Endodermal cell (in vitro differentiated cells): ENCODE measurements around the gene RNF111. TPM values are rescaled to one million over a fixed set of nuclear protein-coding genes. Genes with fewer than 3 reads are reported as not detected.

Experiments
- DNase-seq: peaks from one replicate; pipeline ENCODE4 v3.0.0-alpha.2; 2017
- H3K27ac ChIP-seq: 2 replicates; pipeline ENCODE4 v1.5.1; 2013; ENCODE audit warnings: mild to moderate bottlenecking, low read depth, low read length, moderate library complexity
- H3K27me3 ChIP-seq: 2 replicates; pipeline ENCODE4 v1.6.1; 2013; ENCODE audit warnings: mild to moderate bottlenecking, low read length, moderate library complexity; ENCODE audit not compliant: insufficient read depth, control insufficient read depth, poor library complexity, severe bottlenecking
- H3K36me3 ChIP-seq: 2 replicates; pipeline ENCODE4 v1.7.0; 2013; ENCODE audit warnings: mild to moderate bottlenecking, low read length, moderate library complexity; ENCODE audit not compliant: control insufficient read depth, insufficient read depth
- H3K4me1 ChIP-seq: one replicate; pipeline ENCODE4 v1.7.0; 2013; ENCODE audit warnings: low read length; ENCODE audit not compliant: control insufficient read depth, insufficient read depth
- H3K4me3 ChIP-seq: 2 replicates; pipeline ENCODE4 v1.5.1; 2013; ENCODE audit warnings: mild to moderate bottlenecking, low read length, moderate library complexity
- H3K9ac ChIP-seq: 2 replicates; pipeline ENCODE4 v1.6.1; 2013; ENCODE audit warnings: mild to moderate bottlenecking, low read length, moderate library complexity; ENCODE audit not compliant: poor library complexity, severe bottlenecking; ENCODE audit errors: extremely low read depth
- H3K9me3 ChIP-seq: 2 replicates; pipeline ENCODE4 v1.6.1; 2013; ENCODE audit warnings: mild to moderate bottlenecking, low read length, moderate library complexity; ENCODE audit not compliant: control insufficient read depth
- H3K27ac Mint-ChIP-seq: 2 replicates; pipeline ENCODE4 v1.8.0; 2020; ENCODE audit warnings: mixed read lengths
- H3K27me3 Mint-ChIP-seq: 2 replicates; pipeline ENCODE4 v1.8.0; 2021; ENCODE audit warnings: mild to moderate bottlenecking, mixed read lengths; ENCODE audit not compliant: insufficient read depth
- H3K36me3 Mint-ChIP-seq: 2 replicates; pipeline ENCODE4 v1.8.0; 2020; ENCODE audit warnings: low read depth, mixed read lengths
- H3K4me1 Mint-ChIP-seq: 2 replicates; pipeline ENCODE4 v1.8.0; 2020; ENCODE audit warnings: mixed read lengths
- H3K4me3 Mint-ChIP-seq: 2 replicates; pipeline ENCODE4 v1.8.0; 2020; ENCODE audit warnings: mild to moderate bottlenecking, moderate library complexity, mixed read lengths
- H3K9me3 Mint-ChIP-seq: 2 replicates; pipeline ENCODE4 v1.8.0; 2020; ENCODE audit warnings: mild to moderate bottlenecking, mixed read lengths
- WGBS, 2 experiments: methylation state at CpG; one replicate each; pipeline versions ENCODE4 v1.1.5 to v1.1.7; 2013; ENCODE audit warnings: missing lambda C conversion rate in 2 of 2, mixed read lengths in 1 of 2; ENCODE audit not compliant: insufficient coverage in 1 of 2, insufficient read length in 1 of 2; 5-methylcytosine and 5-hydroxymethylcytosine counted together
- total RNA-seq, 2 donors: library from RNA; stranded (reverse); fragmentation: NEBNext Ultra II Directional in 1 of 2; extraction: Animal tissue kit (Norgen Biotek cat#: 25700) in 1 of 2; gene quantifications; 2 replicates in 1 of 2; 3 replicates in 1 of 2; pipeline ENCODE4 v1.2.1, GENCODE V29; 2021
- TF ChIP-seq, protein P1 (sequence below): fragments of 200-600 bp; sonication (generic); conservative IDR thresholded peaks from 2 replicates; pipeline ENCODE4 v1.5.0; 2021; ENCODE audit warnings: antibody characterized with exemption, mild to moderate bottlenecking

The RNF111 gene
- total RNA-seq, 2 donors from 2014 or later = 31.6 to 31.9 TPM

DNA sequence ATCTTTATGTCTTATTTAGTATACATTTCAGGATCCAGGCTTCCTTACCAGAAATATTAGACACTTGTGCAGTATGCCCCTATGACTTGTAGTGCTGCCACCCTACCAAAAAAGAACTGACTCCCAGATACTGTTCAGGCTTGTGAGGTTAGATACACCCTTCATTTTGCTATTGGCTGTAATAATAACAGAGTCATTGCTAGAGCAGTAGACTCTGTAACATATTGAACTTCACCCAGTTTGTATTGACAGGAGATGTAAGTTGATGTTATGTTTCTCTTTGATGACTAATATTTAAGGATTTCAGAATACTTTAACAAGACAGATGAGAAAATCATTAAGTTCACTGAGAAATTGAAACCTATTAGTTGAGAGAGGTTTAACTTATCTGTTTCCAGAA, 32.9 kb downstream of the RNF111 start:
- no peak for DNase-seq
- Mint-ChIP-seq H3K27me3 (no peaks in the 10 kb centered on the region), H3K9me3 (peaks cover 17% of the 10 kb centered on the region), H3K27ac (no peak overlapping the region), H3K36me3 (peaks cover 30% of the 10 kb centered on the region), H3K4me3 (no peak overlapping the region), H3K4me1 (no peaks in the 10 kb centered on the region)
- Histone ChIP-seq H3K27ac (no peak overlapping the region), H3K9ac (no peak overlapping the region), H3K4me3 (no peak overlapping the region), H3K4me1 (no peaks in the 10 kb centered on the region), H3K27me3 (no peaks in the 10 kb centered on the region), H3K36me3 (peaks cover 43% of the 10 kb centered on the region), H3K9me3 (peaks cover 13% of the 10 kb centered on the region)
- TF ChIP-seq, protein P1, sequence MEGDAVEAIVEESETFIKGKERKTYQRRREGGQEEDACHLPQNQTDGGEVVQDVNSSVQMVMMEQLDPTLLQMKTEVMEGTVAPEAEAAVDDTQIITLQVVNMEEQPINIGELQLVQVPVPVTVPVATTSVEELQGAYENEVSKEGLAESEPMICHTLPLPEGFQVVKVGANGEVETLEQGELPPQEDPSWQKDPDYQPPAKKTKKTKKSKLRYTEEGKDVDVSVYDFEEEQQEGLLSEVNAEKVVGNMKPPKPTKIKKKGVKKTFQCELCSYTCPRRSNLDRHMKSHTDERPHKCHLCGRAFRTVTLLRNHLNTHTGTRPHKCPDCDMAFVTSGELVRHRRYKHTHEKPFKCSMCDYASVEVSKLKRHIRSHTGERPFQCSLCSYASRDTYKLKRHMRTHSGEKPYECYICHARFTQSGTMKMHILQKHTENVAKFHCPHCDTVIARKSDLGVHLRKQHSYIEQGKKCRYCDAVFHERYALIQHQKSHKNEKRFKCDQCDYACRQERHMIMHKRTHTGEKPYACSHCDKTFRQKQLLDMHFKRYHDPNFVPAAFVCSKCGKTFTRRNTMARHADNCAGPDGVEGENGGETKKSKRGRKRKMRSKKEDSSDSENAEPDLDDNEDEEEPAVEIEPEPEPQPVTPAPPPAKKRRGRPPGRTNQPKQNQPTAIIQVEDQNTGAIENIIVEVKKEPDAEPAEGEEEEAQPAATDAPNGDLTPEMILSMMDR = no peak

DNA sequence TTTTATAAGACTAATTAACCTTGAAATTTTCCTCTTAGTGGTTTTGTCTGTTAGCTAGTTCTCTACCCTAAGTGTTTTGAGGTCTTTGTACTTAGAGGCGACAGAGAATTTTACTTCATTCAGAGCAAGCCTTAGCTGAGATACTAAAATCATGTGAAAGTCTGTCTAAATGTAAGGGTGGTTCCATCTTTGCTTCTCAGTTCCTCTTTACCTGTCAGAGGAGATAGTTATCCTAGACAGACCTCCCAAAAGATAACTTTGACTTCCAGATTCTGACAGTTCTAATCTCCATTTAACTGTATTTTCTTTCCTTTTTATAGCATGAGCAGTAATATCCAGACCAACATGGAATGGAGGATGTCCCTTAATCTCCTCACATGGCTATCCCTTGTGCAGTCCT, 34.7 kb downstream of the RNF111 start:
- DNase-seq = no peak
- TF ChIP-seq, protein P1 = no peak
- Mint-ChIP-seq H3K27me3 (no peaks in the 10 kb centered on the region), H3K9me3 (peaks cover 1% of the 10 kb centered on the region), H3K4me3 (no peak overlapping the region), H3K4me1 (no peaks in the 10 kb centered on the region), H3K27ac (no peak overlapping the region), H3K36me3 (peaks cover 14% of the 10 kb centered on the region)
- H3K4me3 ChIP-seq = no peak overlapping the region
- no peaks in the 10 kb centered on the region for H3K9me3 ChIP-seq
- peaks cover 34% of the 10 kb centered on the region for H3K36me3 ChIP-seq
- H3K27ac ChIP-seq = no peak overlapping the region
- WGBS, 2 experiments = 100% methylated on average over 1 of the region's 1 CpG
- no peaks in the 10 kb centered on the region for H3K4me1 ChIP-seq
- H3K9ac ChIP-seq = no peak overlapping the region
- H3K27me3 ChIP-seq = no peaks in the 10 kb centered on the region

DNA sequence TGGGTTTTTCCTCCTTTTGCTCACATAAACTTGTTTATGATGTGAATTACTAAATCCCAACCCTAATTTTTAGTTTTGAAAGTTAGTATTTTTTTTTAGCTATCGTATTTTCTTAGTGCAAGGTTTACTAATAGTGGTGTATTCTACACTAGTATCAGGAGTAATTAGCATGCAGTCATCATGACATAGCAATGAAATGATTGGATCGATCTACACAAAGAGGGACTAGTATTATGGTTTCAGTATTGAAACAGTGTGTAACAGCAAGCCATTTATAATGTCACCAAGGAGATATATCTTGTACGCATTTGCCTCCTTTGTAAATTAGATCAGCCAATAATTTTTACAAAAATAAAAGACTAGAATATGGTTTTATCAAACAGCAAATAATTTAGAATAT, 38.7 kb downstream of the RNF111 start:
- H3K4me3 Mint-ChIP-seq = no peak overlapping the region
- Histone ChIP-seq H3K27ac (no peak overlapping the region), H3K4me1 (no peaks in the 10 kb centered on the region), H3K9ac (no peak overlapping the region), H3K36me3 (peaks cover 35% of the 10 kb centered on the region), H3K4me3 (no peak overlapping the region), H3K9me3 (no peaks in the 10 kb centered on the region), H3K27me3 (no peaks in the 10 kb centered on the region)
- peaks cover 13% of the 10 kb centered on the region for H3K36me3 Mint-ChIP-seq
- 80 to 96% methylated on average over 1 to 3 of the region's 3 CpGs for WGBS, 2 experiments
- no peaks in the 10 kb centered on the region for H3K27me3 Mint-ChIP-seq
- no peaks in the 10 kb centered on the region for H3K4me1 Mint-ChIP-seq
- TF ChIP-seq, protein P1 = no peak
- DNase-seq = no peak
- H3K27ac Mint-ChIP-seq = no peak overlapping the region
- H3K9me3 Mint-ChIP-seq = no peaks in the 10 kb centered on the region
